Lung (tissue), 12 donors: Measurements from ENCODE around the gene LLPH. TPM values are rescaled to one million over a fixed set of nuclear protein-coding genes. Genes with fewer than 3 reads are reported as not detected.

Experiments
- ATAC-seq: fragments of 200-7000 bp; cut with Tn5 transposase; one replicate; pipeline ENCODE4 v1.9.1; 2020; ENCODE audit warnings: moderate number of reproducible peaks; ENCODE audit not compliant: insufficient read depth, low FRiP score
- DNase-seq, 3 donors: peaks; one replicate each; pipeline ENCODE4 v3.0.0-alpha.2; 2013 to 2017
- H3K27ac ChIP-seq, 2 donors: one replicate each; pipeline ENCODE4 v1.5.1; 2013; ENCODE audit warnings: mild to moderate bottlenecking in 2 of 2, moderate library complexity in 2 of 2, control low read depth in 1 of 2, inconsistent platforms in 1 of 2, low read depth in 1 of 2, low read length in 1 of 2
- H3K27me3 ChIP-seq, 3 donors: one replicate each; pipeline ENCODE4 v1.5.1; 2013; ENCODE audit warnings: low read length in 2 of 3; ENCODE audit not compliant: control insufficient read depth in 3 of 3, insufficient read depth in 3 of 3
- H3K36me3 ChIP-seq, 4 donors: one replicate each; pipeline ENCODE4 v1.5.1; 2013; ENCODE audit warnings: low read length in 4 of 4, mild to moderate bottlenecking in 1 of 4, moderate library complexity in 1 of 4; ENCODE audit not compliant: control insufficient read depth in 4 of 4, insufficient read depth in 4 of 4
- H3K4me1 ChIP-seq, 5 donors: one replicate each; pipeline ENCODE4 v1.5.1; 2013; ENCODE audit warnings: low read length in 5 of 5, mild to moderate bottlenecking in 2 of 5, moderate library complexity in 1 of 5; ENCODE audit not compliant: control insufficient read depth in 5 of 5, insufficient read depth in 5 of 5
- H3K4me3 ChIP-seq: one replicate; pipeline ENCODE4 v1.5.1; 2013; ENCODE audit warnings: mild to moderate bottlenecking, control low read depth, moderate library complexity
- H3K9ac ChIP-seq, 2 donors: one replicate each; pipeline ENCODE4 v1.5.1; 2013; ENCODE audit warnings: low read length in 2 of 2, control low read depth in 1 of 2; ENCODE audit not compliant: insufficient read depth in 1 of 2
- H3K9me3 ChIP-seq, 4 donors: one replicate each; pipeline ENCODE4 v1.5.1; 2013; ENCODE audit warnings: low read length in 3 of 4, mild to moderate bottlenecking in 1 of 4, moderate library complexity in 1 of 4; ENCODE audit not compliant: control insufficient read depth in 4 of 4, insufficient read depth in 3 of 4
- WGBS, 2 donors: extraction: QIAGEN DNeasy Blood & Tissue Kit; methylation state at CpG; one replicate each; pipeline ENCODE4 v1.1.7; 2013; 5-methylcytosine and 5-hydroxymethylcytosine counted together
- polyA plus RNA-seq, 2 donors: library from polyadenylated mRNA; stranded (reverse); fragments of 200-250 nt; gene quantifications; one replicate each; pipeline ENCODE4 v1.2.1, GENCODE V29; 2013
- total RNA-seq, 2 donors: library from RNA; depleted of rRNA in 1 of 2; stranded (reverse); fragments of >200 nt in 1 of 2; gene quantifications; one replicate each; pipeline ENCODE4 v1.2.1, GENCODE V29; 2014 to 2021
- TF ChIP-seq, protein P1 (sequence below): IDR thresholded peaks from 2 replicates; pipeline ENCODE4 v1.5.1; 2012; ENCODE audit warnings: mild to moderate bottlenecking; ENCODE audit errors: control extremely low read depth, extremely low read depth
- donor health status: control.
- donor health status: control.
- donor health status: Bipolar disorder and iron deficiency.
- donor health status: healthy.
- donor health status: DM: yes; HTN: yes; CAD: no.

LLPH gene
- total and polyA plus RNA-seq, 4 donors, result 7.9 to 25.9 (median 16.2) TPM

DNA sequence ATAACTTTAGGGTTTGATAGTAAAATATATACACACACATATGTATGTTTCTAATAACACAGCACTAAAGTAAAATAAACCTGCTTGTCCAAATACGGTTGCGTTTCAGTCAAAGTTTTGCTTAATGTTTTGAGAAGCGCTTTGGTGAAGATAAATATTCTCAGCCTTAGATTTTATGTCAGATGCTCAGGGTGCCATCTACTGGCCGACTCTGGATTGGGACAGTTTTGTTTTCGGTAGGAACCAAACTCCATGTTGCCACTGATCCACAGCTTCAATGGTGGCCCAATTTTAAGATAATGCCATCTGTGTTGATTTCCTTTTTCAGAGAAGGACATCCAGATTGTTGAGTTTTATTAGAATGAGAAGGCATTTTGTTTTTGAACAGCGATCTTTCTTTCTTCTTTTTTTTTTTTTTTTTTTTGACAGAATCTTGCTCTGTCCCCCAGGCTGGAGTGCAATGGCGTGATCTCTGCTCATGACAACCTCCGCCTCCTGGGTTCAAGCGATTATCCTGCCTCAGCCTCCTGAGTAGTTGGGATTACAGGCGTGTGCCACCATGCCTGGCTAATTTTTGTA is 43.1 kb downstream of the LLPH start:
- Histone ChIP-seq H3K27ac (no peak overlapping the region), H3K4me3 (no peak overlapping the region), H3K9me3 (peaks cover 0 to 6% (median 0%) of the 10 kb centered on the region in 4 donors), H3K27me3 (no peaks in the 10 kb centered on the region), H3K36me3 (no peaks in the 10 kb centered on the region), H3K4me1 (peaks cover 0 to 4% (median 0%) of the 10 kb centered on the region in 5 donors), H3K9ac (no peak overlapping the region)
- DNase-seq (peak; percentile 76 to 87 (median 86)), ATAC-seq (no peak)
- TF ChIP-seq, protein P1, sequence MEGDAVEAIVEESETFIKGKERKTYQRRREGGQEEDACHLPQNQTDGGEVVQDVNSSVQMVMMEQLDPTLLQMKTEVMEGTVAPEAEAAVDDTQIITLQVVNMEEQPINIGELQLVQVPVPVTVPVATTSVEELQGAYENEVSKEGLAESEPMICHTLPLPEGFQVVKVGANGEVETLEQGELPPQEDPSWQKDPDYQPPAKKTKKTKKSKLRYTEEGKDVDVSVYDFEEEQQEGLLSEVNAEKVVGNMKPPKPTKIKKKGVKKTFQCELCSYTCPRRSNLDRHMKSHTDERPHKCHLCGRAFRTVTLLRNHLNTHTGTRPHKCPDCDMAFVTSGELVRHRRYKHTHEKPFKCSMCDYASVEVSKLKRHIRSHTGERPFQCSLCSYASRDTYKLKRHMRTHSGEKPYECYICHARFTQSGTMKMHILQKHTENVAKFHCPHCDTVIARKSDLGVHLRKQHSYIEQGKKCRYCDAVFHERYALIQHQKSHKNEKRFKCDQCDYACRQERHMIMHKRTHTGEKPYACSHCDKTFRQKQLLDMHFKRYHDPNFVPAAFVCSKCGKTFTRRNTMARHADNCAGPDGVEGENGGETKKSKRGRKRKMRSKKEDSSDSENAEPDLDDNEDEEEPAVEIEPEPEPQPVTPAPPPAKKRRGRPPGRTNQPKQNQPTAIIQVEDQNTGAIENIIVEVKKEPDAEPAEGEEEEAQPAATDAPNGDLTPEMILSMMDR, result peak; percentile 46
- WGBS, 2 donors, result 33 to 38% methylated on average over 10 of the region's 10 CpGs

DNA sequence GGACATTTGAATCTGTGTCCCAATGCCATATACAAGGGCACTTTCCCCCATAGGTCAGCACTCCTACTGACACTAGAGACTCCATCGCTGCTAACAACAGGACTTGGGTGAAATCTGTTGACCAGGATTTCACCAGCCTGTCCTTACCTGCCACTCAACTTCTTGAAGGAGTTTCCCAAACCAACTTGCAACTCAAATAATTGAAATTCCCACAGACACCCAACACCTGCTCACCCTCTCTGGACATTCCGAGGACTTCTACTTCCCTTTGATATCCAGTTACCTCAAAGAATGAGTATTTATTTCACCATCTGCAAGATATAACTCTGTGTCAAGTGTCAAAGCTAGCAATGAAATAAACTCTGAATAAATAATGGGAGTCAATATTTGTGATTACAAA is 44.6 kb downstream of the LLPH start:
- H3K4me1 ChIP-seq, result peaks cover 0 to 4% (median 0%) of the 10 kb centered on the region in 5 donors
- no peaks in the 10 kb centered on the region for H3K27me3 ChIP-seq
- no peak overlapping the region for H3K4me3 ChIP-seq
- ATAC-seq, result no peak
- H3K9ac ChIP-seq, result no peak overlapping the region
- TF ChIP-seq, protein P1, result no peak
- WGBS, 2 donors, result 77 to 82% methylated on average over 2 of the region's 2 CpGs
- H3K27ac ChIP-seq, result no peak overlapping the region
- peaks cover 0 to 6% (median 0%) of the 10 kb centered on the region in 4 donors for H3K9me3 ChIP-seq
- no peak for DNase-seq
- no peaks in the 10 kb centered on the region for H3K36me3 ChIP-seq

GRCh38 chr12:66085213-66085612 is 45.3 kb downstream of the LLPH start:
- Histone ChIP-seq H3K27me3 (no peaks in the 10 kb centered on the region), H3K27ac (no peak overlapping the region), H3K9ac (no peak overlapping the region), H3K9me3 (peaks cover 0 to 6% (median 0%) of the 10 kb centered on the region in 4 donors), H3K36me3 (no peaks in the 10 kb centered on the region), H3K4me3 (no peak overlapping the region), H3K4me1 (peaks cover 0 to 8% (median 0%) of the 10 kb centered on the region in 5 donors)
- TF ChIP-seq, protein P1, result no peak
- 82 to 97% methylated on average over 1 of the region's 1 CpG for WGBS, 2 donors
- DNase-seq, result no peak
- no peak for ATAC-seq

DNA sequence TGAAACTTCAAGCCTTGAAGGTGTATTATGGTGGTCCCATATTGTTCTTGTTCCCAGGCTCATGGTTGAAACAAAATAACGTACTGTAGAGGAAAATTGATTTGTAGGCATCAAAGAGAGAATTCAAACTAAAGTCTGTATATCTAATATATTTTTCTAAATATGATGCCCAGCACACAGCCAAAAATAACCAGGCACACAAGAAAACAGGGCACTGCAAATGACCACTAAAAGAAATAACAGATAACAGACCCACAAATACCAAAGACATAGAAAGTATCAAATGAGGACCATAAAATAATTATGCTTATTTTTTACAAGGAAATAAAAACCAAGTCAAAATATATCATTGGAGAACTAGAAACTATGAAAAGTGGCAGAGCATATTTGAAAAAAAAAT is 46.8 kb downstream of the LLPH start:
- no peak overlapping the region for H3K4me3 ChIP-seq

More for the DNA sequence above, 46.8 kb downstream of the LLPH start:
- Histone ChIP-seq H3K27me3 (no peaks in the 10 kb centered on the region), H3K9ac (no peak overlapping the region), H3K36me3 (no peaks in the 10 kb centered on the region), H3K4me1 (peaks cover 0 to 8% (median 0%) of the 10 kb centered on the region in 5 donors), H3K9me3 (peaks cover 0 to 6% (median 0%) of the 10 kb centered on the region in 4 donors), H3K27ac (no peak overlapping the region)
- WGBS, 2 donors, result 91 to 94% methylated on average over 1 of the region's 1 CpG
- ATAC-seq, result no peak
- no peak for DNase-seq
- TF ChIP-seq, protein P1, result no peak
